H1 (cell line): ENCODE measurements around the gene PLXNA4. TPM values are rescaled to one million over a fixed set of nuclear protein-coding genes. Genes with fewer than 3 reads are reported as not detected.

Experiments
- CTCF ChIA-PET: fragments of 300-600 bp; sonication (Branson Sonifier 250); formaldehyde crosslinking; loops from one replicate; lab custom pipeline; 2021; ENCODE audit not compliant: partially characterized antibody; lab: Charles Lee
- POLR2A ChIA-PET: fragments of 300-600 bp; sonication (Branson Sonifier 250); formaldehyde crosslinking; loops from one replicate; lab custom pipeline; 2021; ENCODE audit warnings: inconsistent platforms; ENCODE audit not compliant: partially characterized antibody; lab: Charles Lee
- DNase-seq, 2 experiments: peaks; one replicate each; pipeline versions ENCODE4 v3.0.0 to v3.0.0-alpha.2; 2010 to 2022; ENCODE audit warnings: low spot score in 2 of 2, low read depth in 1 of 2, mixed read lengths in 1 of 2
- FAIRE-seq: peaks from 2 replicates; lab custom pipeline; 2011; peaks lifted over from hg19 to GRCh38; lab: Jason Lieb, UNC
- H2AFZ ChIP-seq: 2 replicates; pipeline ENCODE4 v1.8.1; 2012; ENCODE audit warnings: low read length, inconsistent platforms
- H2AK5ac ChIP-seq: 2 replicates; pipeline ENCODE4 v1.6.1; 2013; ENCODE audit warnings: low read depth, low read length
- H2BK120ac ChIP-seq: replicated peaks from 2 replicates; pipeline ENCODE3; 2013; ENCODE audit warnings: low read depth, low read length, inconsistent platforms
- H2BK12ac ChIP-seq: 2 replicates; pipeline ENCODE4 v1.6.1; 2013; ENCODE audit warnings: low read depth, low read length
- H2BK15ac ChIP-seq: 2 replicates; pipeline ENCODE4 v1.6.1; 2013; ENCODE audit warnings: low read length
- H2BK20ac ChIP-seq: 2 replicates; pipeline ENCODE4 v1.6.1; 2013; ENCODE audit warnings: low read length
- H2BK5ac ChIP-seq: 2 replicates; pipeline ENCODE4 v1.6.1; 2013; ENCODE audit warnings: low read depth, low read length
- H3K14ac ChIP-seq: 2 replicates; pipeline ENCODE4 v1.6.1; 2013; ENCODE audit warnings: inconsistent platforms; ENCODE audit not compliant: insufficient read length
- H3K18ac ChIP-seq: 2 replicates; pipeline ENCODE4 v1.6.1; 2013; ENCODE audit warnings: low read length; ENCODE audit errors: extremely low read depth
- H3K23ac ChIP-seq: 2 replicates; pipeline ENCODE4 v1.6.1; 2013; ENCODE audit warnings: inconsistent platforms; ENCODE audit not compliant: insufficient read length
- H3K23me2 ChIP-seq: 2 replicates; pipeline ENCODE4 v1.6.1; 2013; ENCODE audit warnings: low read depth, low read length
- H3K27ac ChIP-seq: 2 replicates; pipeline ENCODE4 v1.6.1; 2011; ENCODE audit warnings: low read depth, low read length, inconsistent platforms
- H3K27me3 ChIP-seq, 4 experiments: replicated peaks in 1 of 4; 1 replicate in 1 of 4; 2 replicates in 3 of 4; pipeline versions ENCODE4 v1.6.1 to v1.8.1; 2011 to 2013; ENCODE audit warnings: low read length in 3 of 4, mild to moderate bottlenecking in 3 of 4, inconsistent platforms in 2 of 4, mixed read lengths in 2 of 4, moderate library complexity in 1 of 4; ENCODE audit not compliant: control insufficient read depth in 3 of 4, insufficient read depth in 3 of 4; ENCODE audit errors: extremely low read depth in 1 of 4
- H3K36me3 ChIP-seq, 4 experiments: 2 replicates each; pipeline versions ENCODE4 v1.6.1 to v1.8.1; 2011 to 2013; ENCODE audit warnings: mild to moderate bottlenecking in 4 of 4, low read length in 3 of 4, moderate library complexity in 2 of 4, control low read depth in 1 of 4, inconsistent platforms in 1 of 4; ENCODE audit not compliant: insufficient read depth in 4 of 4, control insufficient read depth in 2 of 4
- H3K4ac ChIP-seq: replicated peaks from 2 replicates; pipeline ENCODE3; 2013; ENCODE audit warnings: low read length, low read depth, mixed read lengths, inconsistent platforms; ENCODE audit not compliant: insufficient read length
- H3K4me1 ChIP-seq, 4 experiments: replicated peaks in 1 of 4; 1 replicate in 1 of 4; 2 replicates in 3 of 4; pipeline versions ENCODE4 v1.6.1 to v1.8.1; 2011 to 2013; ENCODE audit warnings: low read length in 3 of 4, inconsistent platforms in 2 of 4, mixed read lengths in 1 of 4; ENCODE audit not compliant: insufficient read depth in 4 of 4, control insufficient read depth in 3 of 4
- H3K4me2 ChIP-seq, 2 experiments: 2 replicates each; pipeline versions ENCODE4 v1.6.1 to v1.8.1; 2011 to 2013; ENCODE audit warnings: low read depth in 2 of 2, low read length in 2 of 2, control low read depth in 1 of 2, inconsistent platforms in 1 of 2, mild to moderate bottlenecking in 1 of 2; ENCODE audit not compliant: insufficient read depth in 1 of 2
- H3K4me3 ChIP-seq, 4 experiments: fragments of 200-600, 300-600 bp in 1 of 4; sonication (generic), shearing (Covaris generic), sonication (Bioruptor Twin) in 1 of 4; 2 replicates each; pipeline versions ENCODE4 v1.5.1 to v1.8.1; 2011 to 2016; ENCODE audit warnings: low read length in 4 of 4, low read depth in 3 of 4, control low read depth in 2 of 4, inconsistent platforms in 2 of 4, mild to moderate bottlenecking in 2 of 4, mixed read lengths in 1 of 4, moderate library complexity in 1 of 4; ENCODE audit not compliant: insufficient read depth in 2 of 4; ENCODE audit errors: extremely low read depth in 1 of 4
- H3K56ac ChIP-seq: replicated peaks from 2 replicates; pipeline ENCODE3; 2013; ENCODE audit warnings: low read depth, mild to moderate bottlenecking, mixed read lengths, low read length, inconsistent platforms; ENCODE audit not compliant: insufficient read length
- H3K79me1 ChIP-seq: 2 replicates; pipeline ENCODE4 v1.6.1; 2013; ENCODE audit warnings: low read depth, low read length, control low read depth
- H3K79me2 ChIP-seq, 2 experiments: 2 replicates each; pipeline versions ENCODE4 v1.6.1 to v1.8.1; 2012 to 2013; ENCODE audit warnings: low read length in 2 of 2, mild to moderate bottlenecking in 2 of 2, inconsistent platforms in 1 of 2; ENCODE audit not compliant: insufficient read depth in 2 of 2, control insufficient read depth in 1 of 2
- H3K9ac ChIP-seq, 4 experiments: replicated peaks in 1 of 4; 1 replicate in 1 of 4; 2 replicates in 3 of 4; pipeline versions ENCODE4 v1.6.1 to v1.8.1; 2011 to 2013; ENCODE audit warnings: low read depth in 3 of 4, low read length in 3 of 4, control low read depth in 2 of 4, mild to moderate bottlenecking in 2 of 4, moderate library complexity in 2 of 4, inconsistent platforms in 1 of 4; ENCODE audit errors: extremely low read depth in 1 of 4
- H3K9me3 ChIP-seq, 2 experiments: 2 replicates each; pipeline versions ENCODE4 v1.6.1 to v1.8.1; 2012 to 2013; ENCODE audit warnings: mild to moderate bottlenecking in 2 of 2, moderate library complexity in 2 of 2, control low read depth in 1 of 2, inconsistent platforms in 1 of 2, low read depth in 1 of 2, low read length in 1 of 2, mixed read lengths in 1 of 2; ENCODE audit not compliant: insufficient read depth in 2 of 2
- H4K20me1 ChIP-seq, 2 experiments: replicated peaks in 1 of 2; 2 replicates each; pipeline versions ENCODE3 to v1.8.1; 2011 to 2013; ENCODE audit warnings: inconsistent platforms in 2 of 2, low read length in 2 of 2, mild to moderate bottlenecking in 1 of 2; ENCODE audit not compliant: insufficient read depth in 2 of 2, control insufficient read depth in 1 of 2
- H4K5ac ChIP-seq: 2 replicates; pipeline ENCODE4 v1.6.1; 2013; ENCODE audit warnings: low read length, low read depth, mixed read lengths, inconsistent platforms; ENCODE audit not compliant: insufficient read length
- H4K8ac ChIP-seq: 2 replicates; pipeline ENCODE4 v1.8.0; 2013; ENCODE audit warnings: mild to moderate bottlenecking, moderate library complexity, low read length, inconsistent platforms; ENCODE audit not compliant: insufficient read depth; ENCODE audit errors: extremely low read depth
- H4K91ac ChIP-seq: replicated peaks from 2 replicates; pipeline ENCODE3; 2013; ENCODE audit warnings: low read length, mixed read lengths, inconsistent platforms; ENCODE audit not compliant: insufficient read length
- ASH2L ChIP-seq: fragments of 200-600, 300-600 bp; sonication (generic); IDR thresholded peaks from one replicate; pipeline ENCODE4 v1.7.1; 2017; ENCODE audit warnings: low read length
- ATF3 ChIP-seq: IDR thresholded peaks from 2 replicates; pipeline ENCODE4 v1.6.1; 2011; ENCODE audit warnings: low read depth, mild to moderate bottlenecking, low read length; ENCODE audit not compliant: insufficient read depth
- BACH1 ChIP-seq: IDR thresholded peaks from 2 replicates; pipeline ENCODE4 v1.6.1; 2012; ENCODE audit warnings: low read length, improper control_type of control experiment
- CBX8 ChIP-seq: fragments of 300-800, 300-1000 bp; sonication (generic); IDR thresholded peaks from 2 replicates; pipeline ENCODE4 v1.7.1; 2016; ENCODE audit warnings: low read depth, low read length, borderline replicate concordance
- FOSL1 ChIP-seq: IDR thresholded peaks from 2 replicates; pipeline ENCODE4 v1.6.1; 2011; ENCODE audit warnings: mild to moderate bottlenecking, low read depth, low read length, moderate library complexity; ENCODE audit not compliant: insufficient read depth
- POLR2A ChIP-seq, 2 experiments: IDR thresholded peaks; 1 replicate in 1 of 2; 2 replicates in 1 of 2; pipeline ENCODE4 v1.6.1; 2011; ENCODE audit warnings: low read depth in 2 of 2, low read length in 2 of 2, mild to moderate bottlenecking in 2 of 2; ENCODE audit errors: control extremely low read depth in 1 of 2
- SP4 ChIP-seq: IDR thresholded peaks from 2 replicates; pipeline ENCODE4 v1.6.1; 2012; ENCODE audit warnings: low read length, inconsistent platforms
- TBP ChIP-seq: IDR thresholded peaks from 2 replicates; pipeline ENCODE4 v1.6.1; 2011; ENCODE audit warnings: low read depth, low read length, improper control_type of control experiment
- WGBS, 2 experiments: shearing (Covaris generic) in 1 of 2; methylation state at CpG; one replicate each; pipeline versions ENCODE4 v1.1.6 to v1.1.7; 2013 to 2015; ENCODE audit warnings: low lambda C conversion rate in 2 of 2, mixed read lengths in 2 of 2, inconsistent platforms in 1 of 2, low coverage in 1 of 2, missing lambda C conversion rate in 1 of 2; ENCODE audit not compliant: insufficient replicate concordance in 2 of 2, insufficient coverage in 1 of 2, insufficient read length in 1 of 2; ENCODE audit errors: extremely low coverage in 1 of 2, missing lambda C conversion rate in 1 of 2; 5-methylcytosine and 5-hydroxymethylcytosine counted together
- polyA plus RNA-seq, 7 experiments: library from polyadenylated mRNA; depleted of rRNA in 3 of 7; stranded (reverse) in 5 of 7; unstranded in 2 of 7; fragments of >200 nt in 5 of 7; fragments of 200-250 nt in 2 of 7; gene quantifications; 1 replicate in 5 of 7; 2 replicates in 1 of 7; 4 replicates in 1 of 7; pipeline versions ENCODE4 v1.2.1 to v1.2.3, GENCODE V29; 2011 to 2013; ENCODE audit warnings: missing spikeins in 2 of 7, mixed read lengths in 2 of 7
- total RNA-seq: library from RNA; stranded (reverse); fragmentation: NEBNext Ultra II Directional; extraction: Animal tissue kit (Norgen Biotek cat#: 25700); gene quantifications from 2 replicates; pipeline ENCODE4 v1.2.1, GENCODE V29; 2021
- TF ChIP-seq, protein P1 (sequence below): IDR thresholded peaks from 2 replicates; pipeline ENCODE4 v1.6.1; 2012; ENCODE audit warnings: inconsistent platforms

Gene PLXNA4
- total and polyA plus RNA-seq, 2 of the 8 experiments (the other 6 are each of a cell fraction or from before 2014, with no cell fraction given), result 0.76 to 0.79 TPM

DNA sequence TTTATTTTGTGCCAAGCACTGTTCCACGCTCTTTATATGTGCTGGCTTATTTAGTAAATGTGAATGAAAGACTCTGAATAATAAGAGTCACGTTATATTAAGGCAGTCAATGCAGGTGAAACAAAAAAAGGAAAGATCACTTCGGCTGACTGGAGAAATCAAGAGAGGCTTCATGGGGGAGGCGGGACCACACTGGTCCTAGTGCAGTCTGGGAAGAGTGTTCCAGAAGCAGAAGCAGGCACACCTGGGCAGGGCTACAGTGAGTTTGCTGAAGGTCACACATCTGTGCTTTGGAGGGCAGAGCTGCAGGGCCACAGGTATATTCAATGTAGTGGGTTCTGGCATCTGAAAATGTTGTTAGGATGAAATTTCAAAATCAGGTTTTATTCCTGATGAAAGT lies 176.9 kb downstream of the PLXNA4 start:
- DNase-seq, result no peak
- CTCF ChIA-PET, result interaction anchor here (0.6 kb wide), 1 partner anchor 13 kb away, joined by 3 read pairs; no protein-coding TSS in a partner anchor
- Histone ChIP-seq H3K56ac (no peak overlapping the region), H3K79me2 (no peaks in the 10 kb centered on the region), H3K23me2 (no peaks in the 10 kb centered on the region), H3K14ac (no peak overlapping the region), H3K9me3 (no peaks in the 10 kb centered on the region), H3K23ac (no peak overlapping the region), H4K5ac (no peak overlapping the region), H3K4ac (no peak overlapping the region), H2BK20ac (no peak overlapping the region), H2AK5ac (no peak overlapping the region), H4K20me1 (no peaks in the 10 kb centered on the region), H2BK12ac (no peak overlapping the region), H3K4me1 (peaks cover 5 to 16% (median 8%) of the 10 kb centered on the region in 4 experiments; a peak in 6 of 7 replicates)
- POLR2A ChIA-PET, result no interaction called here
- TF ChIP-seq CBX8, result no peak
- no peak for TF ChIP-seq FOSL1
- TF ChIP-seq BACH1, result no peak
- no peak for TF ChIP-seq ATF3
- TF ChIP-seq, protein P1, sequence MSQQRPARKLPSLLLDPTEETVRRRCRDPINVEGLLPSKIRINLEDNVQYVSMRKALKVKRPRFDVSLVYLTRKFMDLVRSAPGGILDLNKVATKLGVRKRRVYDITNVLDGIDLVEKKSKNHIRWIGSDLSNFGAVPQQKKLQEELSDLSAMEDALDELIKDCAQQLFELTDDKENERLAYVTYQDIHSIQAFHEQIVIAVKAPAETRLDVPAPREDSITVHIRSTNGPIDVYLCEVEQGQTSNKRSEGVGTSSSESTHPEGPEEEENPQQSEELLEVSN, result no peak
- TF ChIP-seq ASH2L, result no peak
- TF ChIP-seq SP4, result no peak
- TF ChIP-seq POLR2A (IDR thresholded peaks at IDR 0.05; ENCODE audit: control extremely low read depth in 1 of 2, low read depth in 2 of 2, low read length in 2 of 2), result no peak
- no peak for TF ChIP-seq TBP
- TF ChIP-seq, all 59 proteins: peak for 0
- Histone ChIP-seq H3K79me1 (no peaks in the 10 kb centered on the region), H2BK5ac (no peak overlapping the region), H3K4me3 (no peak overlapping the region), H3K36me3 (no peaks in the 10 kb centered on the region), H4K8ac (no peak overlapping the region), H3K18ac (no peak overlapping the region), H3K27ac (no peak overlapping the region), H4K91ac (no peak overlapping the region), H3K4me2 (no peak overlapping the region), H2AFZ (no peak overlapping the region), H2BK120ac (no peak overlapping the region), H3K27me3 (no peaks in the 10 kb centered on the region), H2BK15ac (no peak overlapping the region), H3K9ac (no peak overlapping the region)
- FAIRE-seq, result no peak
- WGBS, 2 experiments, result 83% methylated on average over 4 of the region's 4 CpGs; no CpG with 5 or more reads in 1 of the 2 experiments
